Measurements from ENCODE around the gene AFMID.

Gene AFMID

DNA sequence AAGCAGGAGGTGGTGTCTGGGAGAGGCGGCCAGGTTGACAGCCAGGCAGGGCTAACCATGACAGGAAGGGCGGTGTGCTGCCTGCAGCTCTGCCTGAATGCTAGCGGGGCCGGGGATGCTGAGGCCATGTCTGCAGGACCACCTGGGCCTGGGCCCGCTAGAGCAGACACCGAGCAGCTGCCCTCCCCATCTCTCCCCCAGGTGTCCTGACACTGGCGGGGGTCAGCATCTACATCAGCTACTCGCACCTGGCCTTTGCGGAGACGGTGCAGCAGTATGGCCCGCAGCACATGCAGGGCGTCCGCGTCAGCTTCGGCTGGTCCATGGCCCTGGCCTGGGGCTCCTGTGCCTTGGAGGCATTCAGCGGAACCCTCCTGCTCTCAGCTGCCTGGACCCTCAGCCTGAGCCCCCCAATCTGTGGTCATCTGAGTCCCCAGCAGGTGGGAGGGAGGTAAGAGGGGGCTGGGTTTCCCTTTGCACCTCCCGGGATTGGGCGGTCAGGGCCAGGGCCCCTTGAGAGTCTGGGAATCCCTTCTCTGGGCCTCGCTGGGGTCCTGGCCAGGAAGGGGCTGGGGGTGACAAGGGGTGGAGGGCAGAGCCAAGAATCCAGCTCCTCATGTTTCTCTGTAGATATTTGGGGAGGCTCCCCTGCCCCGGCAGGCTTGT, 51.8 kb downstream of the AFMID start:
- H3K27ac ChIP-seq (ENCODE audit: insufficient read depth, low read depth, low read length, poor library complexity, severe bottlenecking), result no peak overlapping the region
- 88 to 89% methylated on average over 20 of the region's 20 CpGs for WGBS, 2 experiments
- H3K4me1 ChIP-seq (ENCODE audit: control insufficient read depth, insufficient read depth, low read length), result no peaks in the 10 kb centered on the region

GRCh38 chr17:78239489-78239931, 52.3 kb downstream of the AFMID start:
- no peaks in the 10 kb centered on the region for H3K27me3 ChIP-seq (ENCODE audit: control insufficient read depth, insufficient read depth, low read length, poor library complexity, severe bottlenecking)
- H3K36me3 ChIP-seq (ENCODE audit: control insufficient read depth, insufficient read depth, low read length), result no peaks in the 10 kb centered on the region
- 91% methylated on average over 9 of the region's 9 CpGs for WGBS, 2 experiments
- H3K4me3 ChIP-seq (ENCODE audit: insufficient read depth, low read depth, low read length), result no peak overlapping the region
- no peaks in the 10 kb centered on the region for H3K9me3 ChIP-seq (ENCODE audit: control insufficient read depth, low read length)
- no peak overlapping the region for H3K27ac ChIP-seq (ENCODE audit: insufficient read depth, low read depth, low read length, poor library complexity, severe bottlenecking)
- H3K4me1 ChIP-seq (ENCODE audit: control insufficient read depth, insufficient read depth, low read length), result no peaks in the 10 kb centered on the region

More for the DNA sequence above, 51.8 kb downstream of the AFMID start:
- Histone ChIP-seq H3K27me3 (ENCODE audit: control insufficient read depth, insufficient read depth, low read length, poor library complexity, severe bottlenecking) (no peaks in the 10 kb centered on the region), H3K9me3 (ENCODE audit: control insufficient read depth, low read length) (no peaks in the 10 kb centered on the region), H3K4me3 (ENCODE audit: insufficient read depth, low read depth, low read length) (no peak overlapping the region), H3K36me3 (ENCODE audit: control insufficient read depth, insufficient read depth, low read length) (no peaks in the 10 kb centered on the region)

DNA sequence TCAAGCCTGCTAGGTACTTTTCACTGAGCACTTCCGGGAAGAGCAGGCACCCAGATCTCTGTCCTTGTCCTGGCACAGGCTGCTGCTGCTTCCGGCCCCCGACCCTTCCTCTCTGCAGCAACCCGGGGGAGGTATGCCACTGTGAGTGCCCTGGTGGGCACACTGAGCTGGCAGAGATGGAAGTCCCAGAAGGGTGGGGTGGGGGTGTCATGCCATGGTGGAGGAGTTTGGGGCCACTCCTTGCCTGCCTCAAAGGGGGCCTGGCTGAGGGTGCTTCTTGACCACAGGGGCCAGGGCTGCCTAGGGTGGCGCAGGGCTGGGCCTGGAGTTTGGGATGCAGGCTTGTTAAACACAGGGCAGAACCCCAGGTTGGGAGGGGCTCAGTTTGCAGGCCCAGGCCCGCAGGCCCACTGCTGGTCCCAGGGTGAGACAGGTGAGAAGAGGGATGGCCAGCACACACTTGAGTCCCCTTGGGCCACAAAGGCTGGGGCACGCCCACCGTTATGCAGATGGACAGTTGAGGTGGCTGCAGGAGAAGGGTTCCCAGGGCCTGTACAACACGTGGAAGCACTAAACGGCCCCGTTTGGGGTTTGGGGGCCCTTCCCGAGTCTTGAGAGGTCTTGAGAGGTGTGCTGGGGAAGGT, 53.0 kb downstream of the AFMID start:
- no peaks in the 10 kb centered on the region for H3K4me1 ChIP-seq (ENCODE audit: control insufficient read depth, insufficient read depth, low read length)
- no peak overlapping the region for H3K4me3 ChIP-seq (ENCODE audit: insufficient read depth, low read depth, low read length)
- H3K9me3 ChIP-seq (ENCODE audit: control insufficient read depth, low read length), result no peaks in the 10 kb centered on the region
- no peak overlapping the region for H3K27ac ChIP-seq (ENCODE audit: insufficient read depth, low read depth, low read length, poor library complexity, severe bottlenecking)
- 86 to 88% methylated on average over 12 of the region's 12 CpGs for WGBS, 2 experiments
- H3K27me3 ChIP-seq (ENCODE audit: control insufficient read depth, insufficient read depth, low read length, poor library complexity, severe bottlenecking), result no peaks in the 10 kb centered on the region
- H3K36me3 ChIP-seq (ENCODE audit: control insufficient read depth, insufficient read depth, low read length), result no peaks in the 10 kb centered on the region

DNA sequence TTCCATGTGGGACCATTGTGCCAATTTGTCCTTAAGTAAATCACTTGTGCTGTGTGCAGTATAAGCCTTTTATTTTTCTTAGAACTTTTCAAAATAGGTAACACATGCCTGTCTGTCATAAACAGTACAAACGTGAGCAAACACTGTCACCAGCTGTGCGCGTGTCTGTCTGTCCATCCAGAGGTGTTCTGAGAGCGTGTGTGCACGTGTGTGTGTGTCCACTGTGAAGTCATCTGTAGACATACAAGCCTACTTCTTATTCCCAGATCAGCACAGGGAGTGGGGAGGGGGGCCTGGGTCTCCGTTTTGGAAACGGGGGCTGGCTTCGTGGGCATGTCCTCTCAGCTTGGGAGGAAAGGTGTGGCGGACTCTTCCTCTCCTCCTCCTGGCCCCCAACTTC, 53.7 kb downstream of the AFMID start:
- WGBS, 2 experiments, result 94 to 96% methylated on average over 9 of the region's 9 CpGs
- no peaks in the 10 kb centered on the region for H3K36me3 ChIP-seq (ENCODE audit: control insufficient read depth, insufficient read depth, low read length)
- no peaks in the 10 kb centered on the region for H3K27me3 ChIP-seq (ENCODE audit: control insufficient read depth, insufficient read depth, low read length, poor library complexity, severe bottlenecking)
- no peaks in the 10 kb centered on the region for H3K9me3 ChIP-seq (ENCODE audit: control insufficient read depth, low read length)
- H3K4me3 ChIP-seq (ENCODE audit: insufficient read depth, low read depth, low read length), result no peak overlapping the region
- H3K27ac ChIP-seq (ENCODE audit: insufficient read depth, low read depth, low read length, poor library complexity, severe bottlenecking), result no peak overlapping the region
- H3K4me1 ChIP-seq (ENCODE audit: control insufficient read depth, insufficient read depth, low read length), result no peaks in the 10 kb centered on the region

DNA sequence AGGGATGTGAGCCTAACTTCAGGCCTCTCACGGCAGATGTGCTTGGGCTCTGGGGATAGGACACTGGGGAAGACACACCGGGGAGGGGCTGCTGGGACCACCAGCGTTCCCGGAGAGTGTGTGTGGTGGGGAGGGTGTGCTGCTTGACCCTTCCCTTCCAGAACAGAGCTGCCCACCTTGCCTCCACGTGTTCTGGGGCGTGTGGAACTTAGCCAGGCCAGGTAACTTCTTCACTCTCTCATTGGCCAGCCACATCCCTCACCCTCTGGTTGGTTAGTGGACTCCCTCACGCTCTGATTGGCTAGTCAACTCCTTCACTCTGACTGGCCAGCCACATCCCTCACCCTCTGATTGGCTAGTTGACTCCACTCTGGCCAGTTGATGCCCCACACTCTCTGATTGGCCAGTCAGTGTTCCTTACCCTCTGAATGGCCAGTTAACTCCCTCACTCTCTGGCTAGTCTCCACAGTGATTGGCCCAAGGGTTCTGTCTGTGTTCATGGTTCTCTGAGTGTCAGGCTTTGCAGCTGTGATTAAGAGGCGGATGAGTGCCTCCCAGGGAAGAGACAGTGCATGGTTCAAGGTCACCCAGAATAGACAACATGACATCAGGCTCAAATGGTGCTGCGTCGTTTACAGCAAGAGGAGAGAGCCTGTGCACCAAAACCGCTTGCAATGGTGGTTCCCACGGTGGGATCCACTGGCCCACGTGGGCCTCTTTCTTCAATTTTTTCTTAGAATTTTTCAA, 54.3 kb downstream of the AFMID start:
- WGBS, 2 experiments, result 90 to 91% methylated on average over 12 to 13 of the region's 13 CpGs
- no peaks in the 10 kb centered on the region for H3K9me3 ChIP-seq (ENCODE audit: control insufficient read depth, low read length)

GRCh38 chr17:78242024-78242742, 55.0 kb downstream of the AFMID start:
- 93 to 95% methylated on average over 21 of the region's 21 CpGs for WGBS, 2 experiments

More for the DNA sequence above, 54.3 kb downstream of the AFMID start:
- no peaks in the 10 kb centered on the region for H3K27me3 ChIP-seq (ENCODE audit: control insufficient read depth, insufficient read depth, low read length, poor library complexity, severe bottlenecking)
- H3K36me3 ChIP-seq (ENCODE audit: control insufficient read depth, insufficient read depth, low read length), result no peaks in the 10 kb centered on the region
- H3K4me3 ChIP-seq (ENCODE audit: insufficient read depth, low read depth, low read length), result no peak overlapping the region
- no peaks in the 10 kb centered on the region for H3K4me1 ChIP-seq (ENCODE audit: control insufficient read depth, insufficient read depth, low read length)
- no peak overlapping the region for H3K27ac ChIP-seq (ENCODE audit: insufficient read depth, low read depth, low read length, poor library complexity, severe bottlenecking)

GRCh38 chr17:78247304-78247703, 60.1 kb downstream of the AFMID start:
- Histone ChIP-seq H3K4me1 (ENCODE audit: control insufficient read depth, insufficient read depth, low read length) (peaks cover 9% of the 10 kb centered on the region), H3K4me3 (ENCODE audit: insufficient read depth, low read depth, low read length) (no peak overlapping the region), H3K27me3 (ENCODE audit: control insufficient read depth, insufficient read depth, low read length, poor library complexity, severe bottlenecking) (no peaks in the 10 kb centered on the region), H3K36me3 (ENCODE audit: control insufficient read depth, insufficient read depth, low read length) (no peaks in the 10 kb centered on the region), H3K27ac (ENCODE audit: insufficient read depth, low read depth, low read length, poor library complexity, severe bottlenecking) (no peak overlapping the region), H3K9me3 (ENCODE audit: control insufficient read depth, low read length) (no peaks in the 10 kb centered on the region)
- 80 to 83% methylated on average over 8 of the region's 8 CpGs for WGBS, 2 experiments

More at GRCh38 chr17:78242024-78242742, 55.0 kb downstream of the AFMID start:
- no peaks in the 10 kb centered on the region for H3K36me3 ChIP-seq (ENCODE audit: control insufficient read depth, insufficient read depth, low read length)
- H3K27me3 ChIP-seq (ENCODE audit: control insufficient read depth, insufficient read depth, low read length, poor library complexity, severe bottlenecking), result no peaks in the 10 kb centered on the region
- H3K4me1 ChIP-seq (ENCODE audit: control insufficient read depth, insufficient read depth, low read length), result no peaks in the 10 kb centered on the region
- H3K27ac ChIP-seq (ENCODE audit: insufficient read depth, low read depth, low read length, poor library complexity, severe bottlenecking), result no peak overlapping the region
- H3K4me3 ChIP-seq (ENCODE audit: insufficient read depth, low read depth, low read length), result no peak overlapping the region
- no peaks in the 10 kb centered on the region for H3K9me3 ChIP-seq (ENCODE audit: control insufficient read depth, low read length)

DNA sequence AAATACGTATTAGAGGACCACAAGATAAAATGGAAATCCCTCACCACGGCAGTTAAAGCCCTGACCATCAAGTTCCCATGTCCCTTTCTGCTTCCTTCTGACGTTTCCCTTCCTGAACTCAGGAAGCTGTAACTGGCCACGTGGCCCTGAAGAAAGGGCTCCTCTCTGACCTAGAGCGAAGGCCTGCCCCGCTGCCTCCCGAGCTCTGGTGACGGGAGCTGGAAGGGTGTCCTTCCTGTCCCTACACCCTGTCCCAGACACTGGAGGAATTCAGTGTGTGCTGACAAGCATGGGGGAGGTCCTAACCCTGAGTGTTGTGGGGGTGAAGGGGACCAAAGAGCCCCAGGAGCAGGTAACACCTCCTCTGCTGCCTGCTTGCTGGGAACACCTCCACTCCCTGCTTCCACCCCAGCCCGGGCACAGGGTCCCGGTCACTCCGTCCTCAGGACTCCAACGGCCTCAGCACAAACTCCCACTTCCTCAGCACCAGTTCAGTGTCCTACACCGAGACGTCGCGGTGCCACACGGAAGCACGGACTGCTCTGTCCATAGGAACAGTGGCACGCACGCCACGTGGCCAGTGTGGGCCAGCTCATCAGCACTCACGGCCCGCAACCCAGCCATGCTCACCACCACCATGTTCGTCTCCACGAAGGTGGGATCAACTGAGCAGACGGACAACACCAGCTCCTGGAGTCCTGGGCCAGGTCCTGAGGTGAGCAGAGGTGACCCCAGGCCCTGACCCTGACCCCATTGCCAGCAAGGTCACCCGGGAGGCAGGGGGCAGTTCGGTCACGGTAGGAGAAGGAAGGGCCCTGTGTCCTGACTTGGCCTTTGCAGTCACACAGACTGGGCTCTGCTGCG, 61.1 kb downstream of the AFMID start:
- Histone ChIP-seq H3K27ac (ENCODE audit: insufficient read depth, low read depth, low read length, poor library complexity, severe bottlenecking) (no peak overlapping the region), H3K9me3 (ENCODE audit: control insufficient read depth, low read length) (no peaks in the 10 kb centered on the region), H3K4me1 (ENCODE audit: control insufficient read depth, insufficient read depth, low read length) (peaks cover 9% of the 10 kb centered on the region), H3K27me3 (ENCODE audit: control insufficient read depth, insufficient read depth, low read length, poor library complexity, severe bottlenecking) (no peaks in the 10 kb centered on the region), H3K36me3 (ENCODE audit: control insufficient read depth, insufficient read depth, low read length) (no peaks in the 10 kb centered on the region), H3K4me3 (ENCODE audit: insufficient read depth, low read depth, low read length) (no peak overlapping the region)
- 92 to 95% methylated on average over 30 of the region's 30 CpGs for WGBS, 2 experiments

DNA sequence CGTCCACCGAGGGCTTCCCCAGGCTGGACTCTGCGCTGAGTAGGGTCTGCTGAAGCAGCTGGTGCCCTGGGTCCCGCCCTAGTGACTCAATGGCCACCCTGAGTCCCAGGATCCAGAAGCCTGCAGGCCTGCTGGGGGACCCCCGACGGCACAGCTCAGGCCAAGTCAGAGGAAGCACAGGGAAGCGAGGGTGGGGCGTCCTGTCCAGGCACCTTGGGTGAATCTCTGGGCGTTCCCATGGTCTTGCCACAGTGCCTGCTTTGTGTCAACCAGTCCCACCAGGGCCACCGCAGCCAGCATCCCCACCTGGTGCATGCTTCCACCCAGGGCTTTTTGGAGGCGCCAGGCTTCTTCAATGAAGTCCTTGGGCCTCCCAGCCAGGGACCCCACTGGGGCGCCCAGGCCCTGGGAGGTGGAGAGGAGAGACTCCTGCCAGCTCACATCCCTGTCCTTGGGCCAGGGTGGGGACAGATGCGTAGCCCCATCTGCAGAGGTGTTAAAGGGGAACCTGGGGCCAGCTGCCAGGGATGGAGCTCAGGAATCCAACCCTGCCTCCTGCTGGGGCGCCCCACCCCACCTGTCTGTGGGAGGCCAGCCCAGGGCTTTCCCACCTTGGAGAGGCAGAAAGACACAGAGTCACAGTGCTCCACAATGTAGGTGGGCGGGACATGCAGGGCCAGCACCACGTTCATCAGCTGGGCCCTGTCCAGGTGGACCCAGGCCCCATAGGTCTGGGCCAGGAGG, 62.1 kb downstream of the AFMID start:
- Histone ChIP-seq H3K27me3 (ENCODE audit: control insufficient read depth, insufficient read depth, low read length, poor library complexity, severe bottlenecking) (no peaks in the 10 kb centered on the region), H3K4me1 (ENCODE audit: control insufficient read depth, insufficient read depth, low read length) (peaks cover 9% of the 10 kb centered on the region), H3K36me3 (ENCODE audit: control insufficient read depth, insufficient read depth, low read length) (no peaks in the 10 kb centered on the region), H3K27ac (ENCODE audit: insufficient read depth, low read depth, low read length, poor library complexity, severe bottlenecking) (no peak overlapping the region), H3K4me3 (ENCODE audit: insufficient read depth, low read depth, low read length) (no peak overlapping the region), H3K9me3 (ENCODE audit: control insufficient read depth, low read length) (no peaks in the 10 kb centered on the region)
- 91 to 93% methylated on average over 16 of the region's 16 CpGs for WGBS, 2 experiments
